Dermis blood vessel endothelial cell (primary cell): ENCODE measurements around the gene LIX1. TPM values are rescaled to one million over a fixed set of nuclear protein-coding genes. Genes with fewer than 3 reads are reported as not detected.

Experiments
- DNase-seq: peaks from one replicate; pipeline ENCODE4 v3.0.0; 2010
- total RNA-seq: library from RNA; depleted of rRNA; stranded (reverse); fragments of >200 nt; gene quantifications from 2 replicates; pipeline ENCODE4 v1.2.3, GENCODE V29; 2014

Gene LIX1
- total RNA-seq, 1 donor from 2014 or later: not detected

GRCh38 chr5:97073420-97073819, 69.0 kb downstream of the LIX1 start:
- no peak for DNase-seq

GRCh38 chr5:97072696-97073095, 69.7 kb downstream of the LIX1 start:
- no peak for DNase-seq

GRCh38 chr5:97071993-97072392, 70.4 kb downstream of the LIX1 start:
- no peak for DNase-seq

DNA sequence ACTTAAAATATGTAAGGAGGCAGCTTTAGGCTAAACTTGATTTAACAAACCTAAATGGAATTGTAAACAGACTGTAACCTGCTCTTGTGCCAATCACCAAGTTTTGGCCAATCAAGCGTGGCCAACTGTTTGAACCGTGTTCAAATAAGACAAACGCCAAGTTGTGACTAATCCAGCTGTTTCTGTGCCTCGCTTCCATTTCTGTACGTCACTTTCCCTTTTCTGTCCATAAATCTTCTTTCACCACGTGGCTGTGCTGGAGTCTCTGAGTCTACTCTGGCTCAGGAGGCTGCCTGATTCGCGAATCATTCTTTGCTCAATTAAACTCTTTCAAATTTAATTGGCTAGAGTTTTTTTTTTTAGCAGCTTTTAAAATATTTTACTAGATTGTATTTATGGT, 71.3 kb downstream of the LIX1 start:
- no peak for DNase-seq

DNA sequence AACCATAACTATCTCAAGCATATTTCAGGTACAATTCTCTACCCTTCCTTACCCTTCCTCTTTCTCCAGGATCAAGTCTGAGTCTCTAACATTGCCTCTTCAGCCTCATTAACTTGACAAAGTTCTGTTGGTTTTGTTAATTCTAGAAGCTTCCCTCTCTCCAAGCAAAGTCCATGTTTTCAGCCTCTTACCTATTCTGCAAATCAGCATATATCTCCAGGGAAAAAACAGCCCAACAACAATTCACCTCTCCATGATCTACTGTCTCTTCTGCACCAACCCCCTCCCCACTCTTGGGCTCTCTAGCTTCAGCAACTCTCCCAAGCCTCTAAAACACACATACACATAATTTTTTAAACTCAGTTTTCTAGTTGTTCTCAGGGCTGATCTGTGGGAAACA, 72.2 kb downstream of the LIX1 start:
- no peak for DNase-seq

- no peak for DNase-seq
Observed at GRCh38 chr5:97067296-97067850, 75.0 kb downstream of the LIX1 start.

GRCh38 chr5:97065475-97065874, 76.9 kb downstream of the LIX1 start:
- DNase-seq: no peak

- DNase-seq: no peak
Observed at GRCh38 chr5:97063251-97063650, 79.2 kb downstream of the LIX1 start.

DNA sequence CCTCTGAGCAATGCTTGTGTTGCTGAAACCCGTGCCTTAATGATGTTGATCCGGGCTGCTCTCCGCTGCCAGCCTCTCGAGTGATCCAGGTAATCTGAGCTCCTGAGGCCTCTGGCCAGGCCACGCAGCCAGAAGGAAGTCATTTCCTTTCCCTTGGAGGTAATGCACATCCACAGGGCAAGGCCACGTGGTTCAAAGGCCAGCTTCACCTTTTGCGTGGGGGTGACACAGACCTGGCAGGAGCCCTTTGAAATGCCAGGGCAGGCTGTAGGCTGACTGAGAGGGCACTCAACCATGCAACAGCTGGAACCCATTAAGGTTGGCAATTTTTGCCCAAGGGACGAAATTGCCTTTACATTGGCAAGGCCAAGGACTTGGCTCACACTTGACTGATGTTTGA, 80.4 kb downstream of the LIX1 start:
- no peak for DNase-seq

DNA sequence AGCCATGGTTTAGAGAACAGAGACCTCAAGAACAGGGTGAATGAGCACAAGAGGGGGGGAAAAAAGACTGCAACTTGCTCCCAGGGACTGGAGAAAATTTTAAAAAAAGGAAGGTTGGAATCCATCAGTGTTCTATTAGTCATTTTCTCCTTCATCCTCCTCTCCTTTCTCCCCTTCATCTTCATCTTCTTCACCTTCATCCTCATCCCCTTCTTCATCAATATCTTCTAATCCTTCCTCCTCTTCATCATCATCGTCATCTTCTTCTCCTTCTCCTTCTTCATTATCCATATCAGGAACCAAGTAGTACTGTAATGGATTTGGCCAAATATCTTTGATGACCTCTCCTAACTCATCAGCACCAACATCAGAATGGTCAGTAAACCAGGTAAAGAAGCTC, 86.1 kb downstream of the LIX1 start:
- no peak for DNase-seq

- no peak for DNase-seq
Observed at GRCh38 chr5:97049175-97049574, 93.2 kb downstream of the LIX1 start.

DNA sequence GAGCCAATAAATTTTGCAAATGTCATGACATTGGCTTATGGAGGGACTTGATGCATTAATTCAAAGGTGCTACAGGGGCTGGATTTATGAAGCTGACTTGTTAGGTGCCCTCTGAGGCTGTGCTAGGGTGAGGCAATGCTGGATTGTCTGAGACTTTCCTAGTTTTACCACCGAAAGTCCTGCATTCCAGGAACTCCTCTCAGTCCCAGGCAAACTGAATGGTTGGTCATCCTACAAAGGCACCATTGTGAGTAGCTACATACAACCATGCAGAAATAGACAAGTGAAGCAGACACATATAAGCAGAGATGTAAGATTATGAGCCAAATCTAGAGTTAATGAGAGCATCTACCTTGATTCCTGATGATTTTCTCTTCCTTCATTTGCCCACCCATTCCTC, 95.3 kb downstream of the LIX1 start:
- no peak for DNase-seq

- no peak for DNase-seq
Observed at GRCh38 chr5:97046270-97046982, 96.0 kb downstream of the LIX1 start.

- DNase-seq: peak; percentile 78
Observed at GRCh38 chr5:97044052-97044451, 98.4 kb downstream of the LIX1 start.

DNA sequence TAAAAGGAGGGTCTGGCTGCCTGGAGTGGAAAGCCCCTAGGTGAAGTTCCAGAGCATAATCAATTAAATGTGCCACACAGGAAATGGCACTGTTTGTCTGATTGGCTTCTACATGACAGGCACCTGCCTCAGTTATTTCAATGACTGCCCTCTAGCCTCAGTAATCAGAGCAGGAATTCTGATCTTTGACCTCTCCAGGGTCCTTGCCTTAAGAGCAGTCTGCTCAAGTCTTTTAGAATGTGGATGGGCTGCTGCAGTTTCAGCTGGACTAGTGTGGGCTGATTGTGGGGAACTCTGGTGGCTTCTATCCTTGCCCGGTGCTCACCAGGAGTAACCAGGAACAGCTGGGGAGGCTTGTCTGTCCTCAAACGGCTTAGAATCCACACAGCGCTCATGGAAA, 98.9 kb downstream of the LIX1 start:
- no peak for DNase-seq

- no peak for DNase-seq
Observed at GRCh38 chr5:97042996-97043395, 99.4 kb downstream of the LIX1 start.

Other genes starting within 250 kb of the LIX1 start
- 48.3 and 57.9 TPM in 2 replicates for gene LNPEP, start 206.5 kb downstream of the LIX1 start, total RNA-seq
- 23.3 and 46.6 TPM in 2 replicates for gene RIOK2, start 40.6 kb upstream of the LIX1 start, total RNA-seq